Measurements from ENCODE around the gene KLHL15. TPM values are rescaled to one million over a fixed set of nuclear protein-coding genes. Genes with fewer than 3 reads are reported as not detected.

KLHL15 gene
- total and polyA plus RNA-seq, 2 experiments from 2014 or later = 2.4 to 15.0 TPM

DNA sequence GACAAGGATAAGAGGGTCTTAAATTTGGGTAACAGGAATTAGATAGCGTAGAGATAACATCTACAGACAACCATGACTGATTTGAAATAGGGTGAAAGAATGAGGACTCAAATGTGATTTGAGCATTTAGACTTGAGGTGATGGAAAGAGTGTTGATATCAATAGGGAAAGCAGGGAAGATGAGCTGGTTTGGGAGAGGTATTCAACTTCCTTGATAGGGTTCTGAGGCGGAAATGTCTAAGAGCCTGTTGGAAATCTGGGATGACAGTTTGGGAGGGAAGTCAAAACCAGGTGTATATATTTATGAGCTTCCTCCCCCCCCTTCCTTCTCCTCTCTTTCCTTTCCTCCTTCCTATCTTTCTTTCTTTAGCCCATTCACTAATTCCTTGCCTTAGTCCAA, 36.5 kb downstream of the KLHL15 start (continued):
- TF ChIP-seq, protein P1, sequence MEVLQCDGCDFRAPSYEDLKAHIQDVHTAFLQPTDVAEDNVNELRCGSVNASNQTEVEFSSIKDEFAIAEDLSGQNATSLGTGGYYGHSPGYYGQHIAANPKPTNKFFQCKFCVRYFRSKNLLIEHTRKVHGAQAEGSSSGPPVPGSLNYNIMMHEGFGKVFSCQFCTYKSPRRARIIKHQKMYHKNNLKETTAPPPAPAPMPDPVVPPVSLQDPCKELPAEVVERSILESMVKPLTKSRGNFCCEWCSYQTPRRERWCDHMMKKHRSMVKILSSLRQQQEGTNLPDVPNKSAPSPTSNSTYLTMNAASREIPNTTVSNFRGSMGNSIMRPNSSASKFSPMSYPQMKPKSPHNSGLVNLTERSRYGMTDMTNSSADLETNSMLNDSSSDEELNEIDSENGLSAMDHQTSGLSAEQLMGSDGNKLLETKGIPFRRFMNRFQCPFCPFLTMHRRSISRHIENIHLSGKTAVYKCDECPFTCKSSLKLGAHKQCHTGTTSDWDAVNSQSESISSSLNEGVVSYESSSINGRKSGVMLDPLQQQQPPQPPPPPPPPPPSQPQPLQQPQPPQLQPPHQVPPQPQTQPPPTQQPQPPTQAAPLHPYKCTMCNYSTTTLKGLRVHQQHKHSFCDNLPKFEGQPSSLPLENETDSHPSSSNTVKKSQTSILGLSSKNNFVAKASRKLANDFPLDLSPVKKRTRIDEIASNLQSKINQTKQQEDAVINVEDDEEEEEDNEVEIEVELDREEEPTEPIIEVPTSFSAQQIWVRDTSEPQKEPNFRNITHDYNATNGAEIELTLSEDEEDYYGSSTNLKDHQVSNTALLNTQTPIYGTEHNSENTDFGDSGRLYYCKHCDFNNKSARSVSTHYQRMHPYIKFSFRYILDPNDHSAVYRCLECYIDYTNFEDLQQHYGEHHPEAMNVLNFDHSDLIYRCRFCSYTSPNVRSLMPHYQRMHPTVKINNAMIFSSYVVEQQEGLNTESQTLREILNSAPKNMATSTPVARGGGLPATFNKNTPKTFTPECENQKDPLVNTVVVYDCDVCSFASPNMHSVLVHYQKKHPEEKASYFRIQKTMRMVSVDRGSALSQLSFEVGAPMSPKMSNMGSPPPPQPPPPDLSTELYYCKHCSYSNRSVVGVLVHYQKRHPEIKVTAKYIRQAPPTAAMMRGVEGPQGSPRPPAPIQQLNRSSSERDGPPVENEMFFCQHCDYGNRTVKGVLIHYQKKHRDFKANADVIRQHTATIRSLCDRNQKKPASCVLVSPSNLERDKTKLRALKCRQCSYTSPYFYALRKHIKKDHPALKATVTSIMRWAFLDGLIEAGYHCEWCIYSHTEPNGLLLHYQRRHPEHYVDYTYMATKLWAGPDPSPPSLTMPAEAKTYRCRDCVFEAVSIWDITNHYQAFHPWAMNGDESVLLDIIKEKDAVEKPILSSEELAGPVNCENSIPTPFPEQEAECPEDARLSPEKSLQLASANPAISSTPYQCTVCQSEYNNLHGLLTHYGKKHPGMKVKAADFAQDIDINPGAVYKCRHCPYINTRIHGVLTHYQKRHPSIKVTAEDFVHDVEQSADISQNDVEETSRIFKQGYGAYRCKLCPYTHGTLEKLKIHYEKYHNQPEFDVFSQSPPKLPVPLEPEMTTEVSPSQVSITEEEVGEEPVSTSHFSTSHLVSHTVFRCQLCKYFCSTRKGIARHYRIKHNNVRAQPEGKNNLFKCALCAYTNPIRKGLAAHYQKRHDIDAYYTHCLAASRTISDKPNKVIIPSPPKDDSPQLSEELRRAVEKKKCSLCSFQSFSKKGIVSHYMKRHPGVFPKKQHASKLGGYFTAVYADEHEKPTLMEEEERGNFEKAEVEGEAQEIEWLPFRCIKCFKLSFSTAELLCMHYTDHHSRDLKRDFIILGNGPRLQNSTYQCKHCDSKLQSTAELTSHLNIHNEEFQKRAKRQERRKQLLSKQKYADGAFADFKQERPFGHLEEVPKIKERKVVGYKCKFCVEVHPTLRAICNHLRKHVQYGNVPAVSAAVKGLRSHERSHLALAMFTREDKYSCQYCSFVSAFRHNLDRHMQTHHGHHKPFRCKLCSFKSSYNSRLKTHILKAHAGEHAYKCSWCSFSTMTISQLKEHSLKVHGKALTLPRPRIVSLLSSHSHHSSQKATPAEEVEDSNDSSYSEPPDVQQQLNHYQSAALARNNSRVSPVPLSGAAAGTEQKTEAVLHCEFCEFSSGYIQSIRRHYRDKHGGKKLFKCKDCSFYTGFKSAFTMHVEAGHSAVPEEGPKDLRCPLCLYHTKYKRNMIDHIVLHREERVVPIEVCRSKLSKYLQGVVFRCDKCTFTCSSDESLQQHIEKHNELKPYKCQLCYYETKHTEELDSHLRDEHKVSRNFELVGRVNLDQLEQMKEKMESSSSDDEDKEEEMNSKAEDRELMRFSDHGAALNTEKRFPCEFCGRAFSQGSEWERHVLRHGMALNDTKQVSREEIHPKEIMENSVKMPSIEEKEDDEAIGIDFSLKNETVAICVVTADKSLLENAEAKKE (CRISPR knock-in tag; IDR thresholded peaks at IDR 0.05) = no peak
- TF ChIP-seq EZH2phosphoT487 (IDR thresholded peaks at IDR 0.05; ENCODE audit: unreplicated experiment) (no peak), JUNB (IDR thresholded peaks at IDR 0.05; ENCODE audit: unreplicated experiment) (no peak), CREB1 (CRISPR knock-in tag; IDR thresholded peaks at IDR 0.05; ENCODE audit: low read depth) (no peak)

DNA sequence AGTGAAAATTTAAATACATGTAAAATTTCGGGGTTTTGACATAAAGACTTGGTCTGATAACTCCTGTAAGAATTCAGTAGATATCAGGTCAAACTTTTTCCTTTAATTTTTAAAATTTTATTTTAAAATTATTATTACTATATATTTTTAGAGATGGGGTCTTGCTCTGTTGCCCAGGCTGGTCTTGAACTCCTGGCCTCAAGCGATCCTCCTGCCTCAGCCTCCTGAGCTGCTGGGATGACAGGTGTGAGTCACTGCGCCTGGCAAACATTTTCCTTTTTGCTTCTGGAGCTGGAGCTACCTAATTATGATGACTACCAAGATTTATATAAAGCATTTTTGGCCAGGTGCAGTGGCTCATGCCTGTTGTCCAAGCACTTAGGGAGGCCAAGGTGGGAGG, 37.3 kb downstream of the KLHL15 start:
- H3K36me3 Mint-ChIP-seq (ENCODE audit: low read depth) = peaks cover 19% of the 10 kb centered on the region

More for the DNA sequence above, 37.3 kb downstream of the KLHL15 start:
- Mint-ChIP-seq H3K9me3 (no peaks in the 10 kb centered on the region), H3K4me1 (no peaks in the 10 kb centered on the region), H3K4me3 (no peak overlapping the region), H3K27ac (no peak overlapping the region), H3K27me3 (ENCODE audit: insufficient read depth, low read depth, poor library complexity) (no peaks in the 10 kb centered on the region)
- Histone ChIP-seq H3K4me1 (ENCODE audit: insufficient read depth) (no peaks in the 10 kb centered on the region), H3K27ac (ENCODE audit: low read depth) (no peak overlapping the region), H2AFZ (no peak overlapping the region), H3K27me3 (ENCODE audit: insufficient read depth) (no peaks in the 10 kb centered on the region), H3K4me3 (no peak overlapping the region), H3K36me3 (ENCODE audit: insufficient read depth) (0 out of 2 replicates have a peak, but pooled peaks cover 8% of the 10 kb centered on the region), H3K4me2 (no peak overlapping the region), H3K79me2 (replicated peaks; ENCODE audit: insufficient read depth) (no peaks in the 10 kb centered on the region), H4K20me1 (replicated peaks; ENCODE audit: insufficient read depth) (no peaks in the 10 kb centered on the region; the same call in 1 of the 2 replicates), H3K9me2 (ENCODE audit: insufficient read depth) (no peaks in the 10 kb centered on the region), H3F3A (replicated peaks; ENCODE audit: low read depth) (no peaks in the 10 kb centered on the region)
- DNase-seq (ENCODE audit: low spot score) (no peak), ATAC-seq (no peak)
- TF ChIP-seq, protein P2, sequence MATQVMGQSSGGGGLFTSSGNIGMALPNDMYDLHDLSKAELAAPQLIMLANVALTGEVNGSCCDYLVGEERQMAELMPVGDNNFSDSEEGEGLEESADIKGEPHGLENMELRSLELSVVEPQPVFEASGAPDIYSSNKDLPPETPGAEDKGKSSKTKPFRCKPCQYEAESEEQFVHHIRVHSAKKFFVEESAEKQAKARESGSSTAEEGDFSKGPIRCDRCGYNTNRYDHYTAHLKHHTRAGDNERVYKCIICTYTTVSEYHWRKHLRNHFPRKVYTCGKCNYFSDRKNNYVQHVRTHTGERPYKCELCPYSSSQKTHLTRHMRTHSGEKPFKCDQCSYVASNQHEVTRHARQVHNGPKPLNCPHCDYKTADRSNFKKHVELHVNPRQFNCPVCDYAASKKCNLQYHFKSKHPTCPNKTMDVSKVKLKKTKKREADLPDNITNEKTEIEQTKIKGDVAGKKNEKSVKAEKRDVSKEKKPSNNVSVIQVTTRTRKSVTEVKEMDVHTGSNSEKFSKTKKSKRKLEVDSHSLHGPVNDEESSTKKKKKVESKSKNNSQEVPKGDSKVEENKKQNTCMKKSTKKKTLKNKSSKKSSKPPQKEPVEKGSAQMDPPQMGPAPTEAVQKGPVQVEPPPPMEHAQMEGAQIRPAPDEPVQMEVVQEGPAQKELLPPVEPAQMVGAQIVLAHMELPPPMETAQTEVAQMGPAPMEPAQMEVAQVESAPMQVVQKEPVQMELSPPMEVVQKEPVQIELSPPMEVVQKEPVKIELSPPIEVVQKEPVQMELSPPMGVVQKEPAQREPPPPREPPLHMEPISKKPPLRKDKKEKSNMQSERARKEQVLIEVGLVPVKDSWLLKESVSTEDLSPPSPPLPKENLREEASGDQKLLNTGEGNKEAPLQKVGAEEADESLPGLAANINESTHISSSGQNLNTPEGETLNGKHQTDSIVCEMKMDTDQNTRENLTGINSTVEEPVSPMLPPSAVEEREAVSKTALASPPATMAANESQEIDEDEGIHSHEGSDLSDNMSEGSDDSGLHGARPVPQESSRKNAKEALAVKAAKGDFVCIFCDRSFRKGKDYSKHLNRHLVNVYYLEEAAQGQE (IDR thresholded peaks at IDR 0.05; ENCODE audit: unreplicated experiment) = no peak
- TF ChIP-seq, protein P3, sequence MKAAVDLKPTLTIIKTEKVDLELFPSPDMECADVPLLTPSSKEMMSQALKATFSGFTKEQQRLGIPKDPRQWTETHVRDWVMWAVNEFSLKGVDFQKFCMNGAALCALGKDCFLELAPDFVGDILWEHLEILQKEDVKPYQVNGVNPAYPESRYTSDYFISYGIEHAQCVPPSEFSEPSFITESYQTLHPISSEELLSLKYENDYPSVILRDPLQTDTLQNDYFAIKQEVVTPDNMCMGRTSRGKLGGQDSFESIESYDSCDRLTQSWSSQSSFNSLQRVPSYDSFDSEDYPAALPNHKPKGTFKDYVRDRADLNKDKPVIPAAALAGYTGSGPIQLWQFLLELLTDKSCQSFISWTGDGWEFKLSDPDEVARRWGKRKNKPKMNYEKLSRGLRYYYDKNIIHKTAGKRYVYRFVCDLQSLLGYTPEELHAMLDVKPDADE (IDR thresholded peaks at IDR 0.05) = no peak
- TF ChIP-seq NANOG (IDR thresholded peaks at IDR 0.05; ENCODE audit: borderline replicate concordance) (no peak), ZNF331 (CRISPR knock-in tag; IDR thresholded peaks at IDR 0.05; ENCODE audit: low read depth) (no peak)

All from GM23338 (cell line).